SK-N-DZ (cell line): ENCODE results near the gene GALNT10.

Experiments
- DNase-seq: peaks from one replicate; pipeline ENCODE4 v3.0.0-alpha.2; 2015; ENCODE audit warnings: low spot score

Gene GALNT10

GRCh38 chr5:154291917-154292316, 101.4 kb downstream of the GALNT10 start:
- DNase-seq, result no peak

- DNase-seq, result no peak
These were observed 102.7 kb downstream of the GALNT10 start for GRCh38 chr5:154293219-154293618.

- no peak for DNase-seq
These were observed 105.0 kb downstream of the GALNT10 start for GRCh38 chr5:154295551-154295950.

GRCh38 chr5:154296525-154297159, 106.1 kb downstream of the GALNT10 start:
- DNase-seq, result no peak

GRCh38 chr5:154298065-154298464, 107.5 kb downstream of the GALNT10 start:
- no peak for DNase-seq

GRCh38 chr5:154300207-154300883, 109.8 kb downstream of the GALNT10 start:
- DNase-seq, result no peak

- DNase-seq, result no peak
These were observed 111.2 kb downstream of the GALNT10 start for GRCh38 chr5:154301726-154302125.

- DNase-seq, result no peak
These were observed 111.6 kb downstream of the GALNT10 start for GRCh38 chr5:154302161-154302560.

GRCh38 chr5:154303133-154303532, 112.6 kb downstream of the GALNT10 start:
- no peak for DNase-seq

- DNase-seq, result peak; percentile 52
These were observed 118.2 kb downstream of the GALNT10 start for GRCh38 chr5:154308443-154309370.

- no peak for DNase-seq
These were observed 118.8 kb downstream of the GALNT10 start for GRCh38 chr5:154309371-154309745.

- DNase-seq, result no peak
These were observed 119.3 kb downstream of the GALNT10 start for GRCh38 chr5:154309805-154310204.

- DNase-seq, result no peak
These were observed 120.8 kb downstream of the GALNT10 start for GRCh38 chr5:154311362-154311761.

- DNase-seq, result peak; percentile 32
These were observed 121.5 kb downstream of the GALNT10 start for GRCh38 chr5:154312000-154312399.

- DNase-seq, result no peak
These were observed 122.0 kb downstream of the GALNT10 start for GRCh38 chr5:154312576-154312975.

- DNase-seq, result no peak
These were observed 123.0 kb downstream of the GALNT10 start for GRCh38 chr5:154313360-154314017.

GRCh38 chr5:154315196-154315595, 124.7 kb downstream of the GALNT10 start:
- no peak for DNase-seq

- no peak for DNase-seq
These were observed 125.2 kb downstream of the GALNT10 start for GRCh38 chr5:154315756-154316155.

- no peak for DNase-seq
These were observed 125.8 kb downstream of the GALNT10 start for GRCh38 chr5:154316223-154316935.

GRCh38 chr5:154317916-154318315, 127.4 kb downstream of the GALNT10 start:
- no peak for DNase-seq

GRCh38 chr5:154318691-154319090, 128.2 kb downstream of the GALNT10 start:
- no peak for DNase-seq
